Smooth muscle cell (in vitro differentiated cells): Measurements from ENCODE around the gene CGN. TPM values are rescaled to one million over a fixed set of nuclear protein-coding genes. Genes with fewer than 3 reads are reported as not detected.

Experiments
- DNase-seq: peaks from one replicate; lab custom pipeline; 2025; ENCODE audit not compliant: unreplicated experiment; lab: John Stamatoyannopoulos, UW
- H2AFZ ChIP-seq: fragments of 200-600 bp; sonication (generic); 2 replicates; pipeline ENCODE4 v1.6.0; 2016; ENCODE audit warnings: antibody characterized with exemption, low read depth, mild to moderate bottlenecking
- H3F3A ChIP-seq: fragments of 200-600 bp; sonication (generic); 2 replicates; pipeline ENCODE4 v1.6.0; 2017; ENCODE audit warnings: antibody characterized with exemption, low read depth
- H3K27ac ChIP-seq: fragments of 200-600 bp; sonication (generic); 2 replicates; pipeline ENCODE4 v1.5.1; 2016; ENCODE audit warnings: low read depth, mild to moderate bottlenecking
- H3K27me3 ChIP-seq: fragments of 200-600 bp; sonication (generic); 2 replicates; pipeline ENCODE4 v1.6.1; 2016; ENCODE audit warnings: low read depth, mild to moderate bottlenecking
- H3K36me3 ChIP-seq: fragments of 200-600 bp; sonication (generic); 2 replicates; pipeline ENCODE4 v1.5.1; 2016; ENCODE audit warnings: low read depth
- H3K4me1 ChIP-seq: fragments of 200-600 bp; sonication (generic); 2 replicates; pipeline ENCODE4 v1.5.1; 2016; ENCODE audit warnings: low read depth
- H3K4me2 ChIP-seq: fragments of 200-600 bp; sonication (generic); 2 replicates; pipeline ENCODE4 v1.6.0; 2016; ENCODE audit warnings: mild to moderate bottlenecking
- H3K4me3 ChIP-seq: fragments of 200-600 bp; sonication (generic); 2 replicates; pipeline ENCODE4 v1.5.1; 2016; ENCODE audit warnings: mild to moderate bottlenecking
- H3K79me2 ChIP-seq: fragments of 200-600 bp; sonication (generic); 2 replicates; pipeline ENCODE4 v1.6.0; 2016; ENCODE audit warnings: low read depth, mild to moderate bottlenecking
- H3K9ac ChIP-seq: fragments of 200-600 bp; sonication (generic); 2 replicates; pipeline ENCODE4 v1.6.0; 2016; ENCODE audit warnings: low read depth
- H3K9me3 ChIP-seq: fragments of 200-600 bp; sonication (generic); replicated peaks from 2 replicates; pipeline ENCODE4 v1.5.1; 2016; ENCODE audit warnings: low read depth
- H4K20me1 ChIP-seq: fragments of 200-600 bp; sonication (generic); 2 replicates; pipeline ENCODE4 v1.6.0; 2016; ENCODE audit warnings: low read depth
- WGBS: methylation state at CpG from one replicate; pipeline ENCODE4 v1.1.7; 2016; ENCODE audit warnings: low lambda C conversion rate; 5-methylcytosine and 5-hydroxymethylcytosine counted together
- polyA plus RNA-seq: library from polyadenylated mRNA; unstranded; fragments of >200 nt; fragmentation: Nextera tagmentation; extraction: Ambion mirVana; gene quantifications from 2 replicates; pipeline ENCODE4 v1.2.1, GENCODE V29; 2016
- total RNA-seq: library from RNA; depleted of rRNA; stranded (reverse); fragments of >200 nt; gene quantifications from 2 replicates; pipeline ENCODE4 v1.2.3, GENCODE V29; 2014
- TF ChIP-seq, protein P1 (sequence below): fragments of 200-600 bp; sonication (generic); IDR thresholded peaks from 2 replicates; pipeline ENCODE4 v1.5.1; 2017; ENCODE audit warnings: borderline replicate concordance, mild to moderate bottlenecking, antibody characterized with exemption; ENCODE audit not compliant: insufficient read depth, poor library complexity, severe bottlenecking

CGN gene
- total and polyA plus RNA-seq, 2 experiments from 2014 or later = 0.70 to 17.0 TPM

DNA sequence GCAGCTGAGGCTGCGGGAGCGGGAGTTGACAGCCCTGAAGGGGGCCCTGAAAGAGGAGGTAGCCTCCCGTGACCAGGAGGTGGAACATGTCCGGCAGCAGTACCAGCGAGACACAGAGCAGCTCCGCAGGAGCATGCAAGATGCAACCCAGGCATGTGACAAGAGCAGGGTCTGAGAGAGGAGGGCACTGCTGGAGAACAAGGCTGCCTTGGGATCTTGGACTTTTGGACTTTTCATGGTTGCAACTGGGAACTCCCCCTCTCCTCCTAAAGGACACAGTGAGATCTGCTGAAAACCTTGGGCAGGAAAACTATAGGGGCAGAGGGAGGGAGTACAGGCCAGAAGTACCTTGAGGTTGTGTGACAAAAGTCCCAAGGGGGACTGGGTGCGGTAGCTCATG, 13.5 kb downstream of the CGN start:
- Histone ChIP-seq H3K4me1 (no peaks in the 10 kb centered on the region), H3K36me3 (no peaks in the 10 kb centered on the region), H3F3A (no peaks in the 10 kb centered on the region), H3K4me2 (no peak overlapping the region), H3K27ac (no peak overlapping the region), H3K9me3 (no peaks in the 10 kb centered on the region), H3K27me3 (no peaks in the 10 kb centered on the region), H3K4me3 (no peak overlapping the region), H4K20me1 (no peaks in the 10 kb centered on the region), H2AFZ (no peak overlapping the region), H3K9ac (no peak overlapping the region), H3K79me2 (no peaks in the 10 kb centered on the region)
- 98% methylated on average over 7 of the region's 7 CpGs for WGBS
- DNase-seq = no peak
- TF ChIP-seq, protein P1, sequence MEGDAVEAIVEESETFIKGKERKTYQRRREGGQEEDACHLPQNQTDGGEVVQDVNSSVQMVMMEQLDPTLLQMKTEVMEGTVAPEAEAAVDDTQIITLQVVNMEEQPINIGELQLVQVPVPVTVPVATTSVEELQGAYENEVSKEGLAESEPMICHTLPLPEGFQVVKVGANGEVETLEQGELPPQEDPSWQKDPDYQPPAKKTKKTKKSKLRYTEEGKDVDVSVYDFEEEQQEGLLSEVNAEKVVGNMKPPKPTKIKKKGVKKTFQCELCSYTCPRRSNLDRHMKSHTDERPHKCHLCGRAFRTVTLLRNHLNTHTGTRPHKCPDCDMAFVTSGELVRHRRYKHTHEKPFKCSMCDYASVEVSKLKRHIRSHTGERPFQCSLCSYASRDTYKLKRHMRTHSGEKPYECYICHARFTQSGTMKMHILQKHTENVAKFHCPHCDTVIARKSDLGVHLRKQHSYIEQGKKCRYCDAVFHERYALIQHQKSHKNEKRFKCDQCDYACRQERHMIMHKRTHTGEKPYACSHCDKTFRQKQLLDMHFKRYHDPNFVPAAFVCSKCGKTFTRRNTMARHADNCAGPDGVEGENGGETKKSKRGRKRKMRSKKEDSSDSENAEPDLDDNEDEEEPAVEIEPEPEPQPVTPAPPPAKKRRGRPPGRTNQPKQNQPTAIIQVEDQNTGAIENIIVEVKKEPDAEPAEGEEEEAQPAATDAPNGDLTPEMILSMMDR = no peak

DNA sequence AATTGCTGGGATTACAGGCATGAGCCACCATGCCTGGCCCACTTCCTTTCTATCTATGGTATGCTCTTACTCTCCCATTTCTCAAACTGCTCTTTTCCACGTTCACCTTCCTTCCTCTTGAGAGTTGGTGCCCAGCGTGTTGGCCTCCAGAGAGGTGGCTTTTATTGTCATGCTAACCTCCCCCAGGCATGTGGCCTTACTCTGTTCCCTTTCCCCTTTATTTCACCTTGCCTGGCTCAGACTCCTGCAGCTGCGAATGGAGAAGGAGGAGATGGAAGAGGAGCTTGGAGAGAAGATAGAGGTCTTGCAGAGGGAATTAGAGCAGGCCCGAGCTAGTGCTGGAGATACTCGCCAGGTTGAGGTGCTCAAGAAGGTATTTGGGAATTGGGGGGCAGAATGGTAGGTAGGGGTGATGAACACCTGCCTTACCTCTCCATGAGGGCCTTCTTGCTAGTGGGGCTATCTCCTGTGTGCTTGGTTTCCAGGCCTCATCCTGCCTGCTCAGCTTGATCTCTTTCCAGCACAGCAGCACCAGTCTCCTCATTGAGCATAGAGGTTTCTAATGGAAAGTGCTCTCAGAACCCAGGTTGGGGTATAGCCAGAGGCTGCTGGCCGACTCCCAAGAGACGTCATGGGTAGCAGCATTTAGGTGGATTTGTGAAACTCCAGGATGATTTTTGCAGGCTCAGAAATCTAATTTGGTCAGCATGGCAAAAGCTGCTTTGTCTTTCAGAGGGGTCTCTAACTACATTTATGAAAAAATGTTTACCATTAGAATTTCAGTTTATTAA, 15.7 kb downstream of the CGN start:
- WGBS = 97% methylated on average over 7 of the region's 7 CpGs
- Histone ChIP-seq H3K4me2 (no peak overlapping the region), H3K79me2 (no peaks in the 10 kb centered on the region), H3F3A (no peaks in the 10 kb centered on the region), H3K9ac (no peak overlapping the region), H3K4me1 (no peaks in the 10 kb centered on the region), H3K36me3 (no peaks in the 10 kb centered on the region), H3K4me3 (no peak overlapping the region), H3K9me3 (no peaks in the 10 kb centered on the region), H3K27ac (no peak overlapping the region), H3K27me3 (no peaks in the 10 kb centered on the region), H2AFZ (no peak overlapping the region), H4K20me1 (no peaks in the 10 kb centered on the region)
- DNase-seq = no peak
- TF ChIP-seq, protein P1 = no peak

DNA sequence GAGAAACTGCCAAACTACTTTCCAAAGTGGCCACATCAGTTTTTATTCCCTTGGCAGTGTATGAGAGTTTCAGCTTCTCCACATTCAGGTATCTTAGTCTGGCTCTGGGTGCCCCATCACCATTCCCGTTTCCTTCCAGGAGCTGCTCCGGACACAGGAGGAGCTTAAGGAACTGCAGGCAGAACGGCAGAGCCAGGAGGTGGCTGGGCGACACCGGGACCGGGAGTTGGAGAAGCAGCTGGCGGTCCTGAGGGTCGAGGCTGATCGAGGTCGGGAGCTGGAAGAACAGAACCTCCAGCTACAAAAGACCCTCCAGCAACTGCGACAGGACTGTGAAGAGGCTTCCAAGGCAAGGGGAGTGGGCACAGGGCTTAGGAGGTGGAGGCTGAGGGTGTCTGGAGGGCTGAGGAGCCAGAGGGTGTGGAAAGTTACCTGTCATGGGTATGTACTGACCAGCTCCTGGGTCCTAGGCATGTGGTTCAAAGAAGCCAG, 18.1 kb downstream of the CGN start:
- no peaks in the 10 kb centered on the region for H3K27me3 ChIP-seq
- no peaks in the 10 kb centered on the region for H3K79me2 ChIP-seq
- WGBS = 90% methylated on average over 11 of the region's 11 CpGs
- H2AFZ ChIP-seq = no peak overlapping the region
- H3K4me1 ChIP-seq = no peaks in the 10 kb centered on the region
- no peak overlapping the region for H3K27ac ChIP-seq
- H3K4me3 ChIP-seq = no peak overlapping the region
- no peak overlapping the region for H3K4me2 ChIP-seq
- DNase-seq = no peak
- TF ChIP-seq, protein P1 = no peak
- no peaks in the 10 kb centered on the region for H4K20me1 ChIP-seq
- H3K9me3 ChIP-seq = no peaks in the 10 kb centered on the region
- H3K9ac ChIP-seq = no peak overlapping the region
- H3K36me3 ChIP-seq = no peaks in the 10 kb centered on the region
- H3F3A ChIP-seq = no peaks in the 10 kb centered on the region

DNA sequence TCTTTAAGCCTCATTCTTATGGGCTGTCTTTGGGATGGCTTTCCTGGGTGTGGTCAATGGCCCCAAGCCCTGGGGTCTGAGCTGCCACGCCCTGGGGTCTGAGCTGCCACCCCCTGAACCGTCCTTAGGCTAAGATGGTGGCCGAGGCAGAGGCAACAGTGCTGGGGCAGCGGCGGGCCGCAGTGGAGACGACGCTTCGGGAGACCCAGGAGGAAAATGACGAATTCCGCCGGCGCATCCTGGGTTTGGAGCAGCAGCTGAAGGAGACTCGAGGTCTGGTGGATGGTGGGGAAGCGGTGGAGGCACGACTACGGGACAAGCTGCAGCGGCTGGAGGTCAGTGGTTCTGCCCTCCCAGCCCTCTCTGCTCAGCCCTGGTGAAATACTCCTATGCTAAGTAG, 18.6 kb downstream of the CGN start:
- H4K20me1 ChIP-seq = no peaks in the 10 kb centered on the region
- H3K4me3 ChIP-seq = no peak overlapping the region
- H3K27me3 ChIP-seq = no peaks in the 10 kb centered on the region
- H2AFZ ChIP-seq = no peak overlapping the region
- H3K9me3 ChIP-seq = no peaks in the 10 kb centered on the region
- no peak for DNase-seq
- 95% methylated on average over 18 of the region's 18 CpGs for whole genome bisulfite sequencing
- H3K79me2 ChIP-seq = no peaks in the 10 kb centered on the region
- H3K27ac ChIP-seq = no peak overlapping the region
- H3K36me3 ChIP-seq = no peaks in the 10 kb centered on the region
- H3K4me2 ChIP-seq = no peak overlapping the region
- no peak overlapping the region for H3K9ac ChIP-seq
- TF ChIP-seq, protein P1 = no peak
- H3F3A ChIP-seq = no peaks in the 10 kb centered on the region
- H3K4me1 ChIP-seq = no peaks in the 10 kb centered on the region
